ENCODE results near the gene LIN54. TPM values are rescaled to one million over a fixed set of nuclear protein-coding genes. Genes with fewer than 3 reads are reported as not detected.

Gene LIN54
- total and polyA plus RNA-seq, 9 of the 15 experiments (the other 6 are each of a cell fraction or from before 2014, with no cell fraction given), result 2.2 to 22.5 (median 15.8) TPM

GRCh38 chr4:82900411-82901182 is 110.0 kb downstream of the LIN54 start, which contains the start of gene THAP9 (continued):
- TF ChIP-seq GTF3C2 (IDR thresholded peaks at IDR 0.05; ENCODE audit: borderline replicate concordance, extremely low read depth, insufficient read length), result no peak
- no peak for TF ChIP-seq ZNF717 (CRISPR knock-in tag; IDR thresholded peaks at IDR 0.05)
- TF ChIP-seq SRSF1 (IDR thresholded peaks at IDR 0.05; ENCODE audit: low read depth, low read length), result no peak
- TF ChIP-seq MCM5 (IDR thresholded peaks at IDR 0.05; ENCODE audit: low read depth), result no peak
- TF ChIP-seq KLF6 (CRISPR knock-in tag; IDR thresholded peaks at IDR 0.05; ENCODE audit: borderline replicate concordance), result peak; percentile 20; the same call in 1 of the 2 replicates
- peak; percentile 81 for TF ChIP-seq MAX (CRISPR knock-in tag; IDR thresholded peaks at IDR 0.05)
- no peak for TF ChIP-seq DDX20 (tag; IDR thresholded peaks at IDR 0.05; ENCODE audit: low read depth)
- no peak for TF ChIP-seq SMC3 (conservative IDR thresholded peaks at IDR 0.05; ENCODE audit: insufficient read depth, low read depth, low read length)
- 0 out of 2 replicates have a peak, but pooled peaks have one; percentile 51 for TF ChIP-seq GTF2F1 (IDR thresholded peaks at IDR 0.05; ENCODE audit: low read depth, low read length)
- peak; percentile 24; the same call in 1 of the 2 replicates for TF ChIP-seq TCF3 (CRISPR knock-in tag; IDR thresholded peaks at IDR 0.05)
- TF ChIP-seq PRMT5 (CRISPR knock-in tag; IDR thresholded peaks at IDR 0.05), result no peak
- no peak for TF ChIP-seq ZNF551 (CRISPR knock-in tag; IDR thresholded peaks at IDR 0.05)
- peak; percentile 59 to 79 for TF ChIP-seq E2F6 (IDR thresholded peaks at IDR 0.05; ENCODE audit: borderline replicate concordance in 1 of 2, extremely low read depth in 1 of 2, insufficient read depth in 1 of 2, insufficient read length in 1 of 2, low read depth in 1 of 2, low read length in 1 of 2, poor library complexity in 1 of 2, severe bottlenecking in 1 of 2)
- TF ChIP-seq ZNF655 (CRISPR knock-in tag; IDR thresholded peaks at IDR 0.05), result no peak
- TF ChIP-seq ZNF3 (CRISPR knock-in tag; IDR thresholded peaks at IDR 0.05), result no peak
- peak; percentile 78 for TF ChIP-seq SMAD4 (CRISPR knock-in tag; conservative IDR thresholded peaks at IDR 0.05)
- TF ChIP-seq, protein P1, sequence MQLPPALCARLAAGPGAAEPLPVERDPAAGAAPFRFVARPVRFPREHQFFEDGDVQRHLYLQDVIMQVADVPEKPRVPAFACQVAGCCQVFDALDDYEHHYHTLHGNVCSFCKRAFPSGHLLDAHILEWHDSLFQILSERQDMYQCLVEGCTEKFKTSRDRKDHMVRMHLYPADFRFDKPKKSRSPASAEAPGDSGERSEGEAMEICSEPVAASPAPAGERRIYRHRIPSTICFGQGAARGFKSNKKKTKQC (CRISPR knock-in tag; IDR thresholded peaks at IDR 0.05), result peak; percentile 86
- TF ChIP-seq MED1 (CRISPR knock-in tag; IDR thresholded peaks at IDR 0.05; ENCODE audit: borderline replicate concordance), result no peak
- TF ChIP-seq KDM1A (IDR thresholded peaks at IDR 0.05), result no peak
- no peak for TF ChIP-seq RBM17 (IDR thresholded peaks at IDR 0.05; ENCODE audit: borderline replicate concordance, low read depth, low read length)
